CD14-positive monocyte (primary cell): ENCODE measurements around the gene AAMP. TPM values are rescaled to one million over a fixed set of nuclear protein-coding genes. Genes with fewer than 3 reads are reported as not detected.

Experiments used
- DNase-seq, 3 donors: peaks; one replicate each; pipeline ENCODE4 v3.0.0-alpha.2; 2011 to 2022
- H2AFZ ChIP-seq: 2 replicates; pipeline ENCODE4 v1.6.0; 2012; ENCODE audit warnings: mild to moderate bottlenecking, low read depth, low read length, inconsistent platforms; ENCODE audit not compliant: insufficient read depth, poor library complexity, severe bottlenecking
- H3K27ac ChIP-seq, 2 donors: 1 replicate in 1 of 2; 2 replicates in 1 of 2; pipeline ENCODE4 v1.5.1; 2012 to 2013; ENCODE audit warnings: low read length in 2 of 2, control low read depth in 1 of 2, inconsistent platforms in 1 of 2, low read depth in 1 of 2, mild to moderate bottlenecking in 1 of 2
- H3K27me3 ChIP-seq, 2 donors: one replicate each; pipeline versions ENCODE4 v1.6.0 to v1.6.1; 2011 to 2013; ENCODE audit warnings: low read length in 2 of 2; ENCODE audit not compliant: control insufficient read depth in 2 of 2, insufficient read depth in 2 of 2
- H3K36me3 ChIP-seq, 2 donors: replicated peaks in 1 of 2; 1 replicate in 1 of 2; 2 replicates in 1 of 2; pipeline versions ENCODE4 v1.5.1 to v1.6.1; 2012 to 2013; ENCODE audit warnings: low read length in 2 of 2, control low read depth in 1 of 2, inconsistent platforms in 1 of 2, mild to moderate bottlenecking in 1 of 2; ENCODE audit not compliant: insufficient read depth in 2 of 2, control insufficient read depth in 1 of 2
- H3K4me1 ChIP-seq, 2 donors: 1 replicate in 1 of 2; 2 replicates in 1 of 2; pipeline versions ENCODE4 v1.5.1 to v1.6.1; 2012 to 2013; ENCODE audit warnings: low read length in 2 of 2, control low read depth in 1 of 2, inconsistent platforms in 1 of 2, mild to moderate bottlenecking in 1 of 2, moderate library complexity in 1 of 2; ENCODE audit not compliant: insufficient read depth in 2 of 2, control insufficient read depth in 1 of 2
- H3K4me2 ChIP-seq: replicated peaks from 2 replicates; pipeline ENCODE3; 2012; ENCODE audit warnings: low read length, moderate library complexity, mild to moderate bottlenecking; ENCODE audit not compliant: poor library complexity, severe bottlenecking; ENCODE audit errors: extremely low read depth
- H3K4me3 ChIP-seq, 3 experiments: fragments of 200-600 bp in 1 of 3; sonication (generic) in 1 of 3; replicated peaks in 1 of 3; 1 replicate in 2 of 3; 2 replicates in 1 of 3; pipeline ENCODE4 v1.5.1; 2011 to 2013; ENCODE audit warnings: low read length in 3 of 3, mild to moderate bottlenecking in 3 of 3, control low read depth in 2 of 3, low read depth in 2 of 3, inconsistent platforms in 1 of 3, moderate library complexity in 1 of 3
- H3K79me2 ChIP-seq: 2 replicates; pipeline ENCODE4 v1.6.0; 2012; ENCODE audit warnings: mild to moderate bottlenecking, control low read depth, inconsistent platforms, low read length, moderate library complexity; ENCODE audit not compliant: insufficient read depth
- H3K9ac ChIP-seq: 2 replicates; pipeline ENCODE4 v1.6.0; 2017; ENCODE audit warnings: low read length, mild to moderate bottlenecking; ENCODE audit not compliant: insufficient read depth, poor library complexity, severe bottlenecking
- H3K9me3 ChIP-seq, 2 donors: replicated peaks in 1 of 2; 1 replicate in 1 of 2; 2 replicates in 1 of 2; pipeline versions ENCODE4 v1.5.1 to v1.6.1; 2012 to 2013; ENCODE audit warnings: low read length in 2 of 2, control low read depth in 1 of 2; ENCODE audit not compliant: control insufficient read depth in 1 of 2, insufficient read depth in 1 of 2
- H4K20me1 ChIP-seq: 2 replicates; pipeline ENCODE4 v1.6.0; 2012; ENCODE audit warnings: mild to moderate bottlenecking, low read length, control low read depth, moderate library complexity; ENCODE audit not compliant: insufficient read depth
- H3K27ac Mint-ChIP-seq, 7 donors: one replicate each; pipeline ENCODE4 v1.8.0; 2020; ENCODE audit warnings: mild to moderate bottlenecking in 7 of 7, mixed read lengths in 7 of 7, moderate library complexity in 6 of 7, inconsistent platforms in 2 of 7
- H3K27me3 Mint-ChIP-seq, 3 donors: one replicate each; pipeline ENCODE4 v1.8.0; 2021 to 2022; ENCODE audit warnings: low read depth in 3 of 3, mild to moderate bottlenecking in 3 of 3, mixed read lengths in 3 of 3, moderate library complexity in 3 of 3, inconsistent platforms in 1 of 3
- H3K36me3 Mint-ChIP-seq, 2 donors: one replicate each; pipeline ENCODE4 v1.8.0; 2020; ENCODE audit warnings: mixed read lengths in 2 of 2, inconsistent platforms in 1 of 2, mild to moderate bottlenecking in 1 of 2
- H3K4me1 Mint-ChIP-seq: one replicate; pipeline ENCODE4 v1.8.0; 2020; ENCODE audit warnings: mild to moderate bottlenecking, mixed read lengths
- H3K4me3 Mint-ChIP-seq, 2 donors: one replicate each; pipeline ENCODE4 v1.8.0; 2020; ENCODE audit warnings: mild to moderate bottlenecking in 2 of 2, mixed read lengths in 2 of 2, moderate library complexity in 1 of 2
- H3K9me3 Mint-ChIP-seq, 7 donors: one replicate each; pipeline ENCODE4 v1.8.0; 2020 to 2022; ENCODE audit warnings: mixed read lengths in 7 of 7, mild to moderate bottlenecking in 6 of 7, moderate library complexity in 6 of 7, inconsistent platforms in 2 of 7
- WGBS: methylation state at CpG from one replicate; pipeline ENCODE4 v1.1.5; 2013; ENCODE audit warnings: missing lambda C conversion rate; ENCODE audit not compliant: insufficient coverage; 5-methylcytosine and 5-hydroxymethylcytosine counted together
- intact Hi-C, 2 donors: fragments of 100-400 bp; cut with micrococcal nuclease; formaldehyde crosslinking; loops; one replicate each; pipeline versions ENCODE4 v1.15.0 to v1.15.1; 2023
- polyA plus RNA-seq, 3 donors: library from polyadenylated mRNA; depleted of rRNA in 1 of 3; unstranded in 2 of 3; stranded (reverse) in 1 of 3; fragments of 300-500 nt in 2 of 3; fragments of >200 nt in 1 of 3; fragmentation: Illumina TruSeq in 2 of 3; gene quantifications; 1 replicate in 2 of 3; 2 replicates in 1 of 3; pipeline ENCODE4 v1.2.3, GENCODE V29; 2012 to 2021
- TF ChIP-seq, protein P1 (sequence below): fragments of 200-600 bp; IDR thresholded peaks from one replicate; pipeline ENCODE4 v1.8.0; 2022; ENCODE audit warnings: antibody characterized with exemption, mild to moderate bottlenecking

AAMP gene
- polyA plus RNA-seq, 3 donors: 90.8 to 108 (median 98.7) TPM

DNA sequence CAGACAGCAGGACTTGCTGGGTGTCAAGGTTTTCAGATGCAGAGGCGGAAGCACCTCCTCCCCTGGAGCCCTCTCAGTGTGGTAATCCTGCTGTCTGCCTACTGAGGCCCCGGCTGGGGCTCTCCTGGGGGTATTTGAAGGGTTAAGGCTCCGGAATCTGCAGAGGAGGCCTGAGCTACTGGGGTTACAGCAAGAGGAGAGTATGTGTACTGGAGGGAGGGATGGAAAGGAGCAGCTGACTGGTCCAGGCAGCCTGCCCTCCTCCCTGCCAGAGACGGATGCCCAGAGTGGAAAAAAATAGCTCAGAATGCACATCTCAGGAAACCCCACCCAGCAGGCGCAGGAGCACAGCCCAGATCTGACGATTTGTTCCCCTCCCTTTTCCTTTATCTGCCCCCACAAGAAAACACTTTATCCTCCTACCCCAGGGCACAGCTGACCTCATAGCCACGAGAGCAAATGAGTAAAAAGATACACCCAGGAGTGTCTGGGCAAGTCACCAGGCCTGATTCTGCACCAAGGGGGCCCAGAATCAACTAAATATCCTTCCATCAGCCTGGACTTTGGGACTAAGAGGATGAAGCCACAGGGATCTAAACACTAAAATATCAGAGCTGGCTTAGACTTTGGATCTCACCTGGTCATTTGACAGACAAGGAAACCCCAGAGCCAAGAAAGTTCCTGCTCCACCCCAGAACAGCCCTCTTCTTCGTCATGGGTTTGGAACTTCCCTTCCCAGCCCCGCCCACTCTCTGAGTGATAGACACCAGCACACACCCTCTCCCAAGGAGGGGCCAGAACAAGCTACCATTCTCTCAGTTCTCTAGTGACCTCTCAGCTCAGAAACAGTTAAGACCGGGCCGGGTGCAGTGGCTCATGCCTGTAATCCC lies 16.9 kb upstream of the AAMP start:
- Histone ChIP-seq H3K27ac (peak overlapping the region; percentile 98), H2AFZ (no peak overlapping the region), H3K79me2 (peaks cover 98% of the 10 kb centered on the region), H3K36me3 (peaks cover 30 to 40% of the 10 kb centered on the region in 2 donors), H3K9ac (peak overlapping the region; percentile 79), H4K20me1 (peaks cover 68% of the 10 kb centered on the region), H3K9me3 (no peaks in the 10 kb centered on the region), H3K4me3 (peak overlapping the region; percentile 25 to 67 (median 28)), H3K4me1 (peaks cover 67 to 76% of the 10 kb centered on the region in 2 donors), H3K27me3 (no peaks in the 10 kb centered on the region), H3K4me2 (peak overlapping the region; percentile 74)
- peak overlapping the region; percentile 78 to 88 for H3K4me3 Mint-ChIP-seq
- DNase-seq: peak; percentile 90 to 98 (median 94)
- TF ChIP-seq, protein P1, sequence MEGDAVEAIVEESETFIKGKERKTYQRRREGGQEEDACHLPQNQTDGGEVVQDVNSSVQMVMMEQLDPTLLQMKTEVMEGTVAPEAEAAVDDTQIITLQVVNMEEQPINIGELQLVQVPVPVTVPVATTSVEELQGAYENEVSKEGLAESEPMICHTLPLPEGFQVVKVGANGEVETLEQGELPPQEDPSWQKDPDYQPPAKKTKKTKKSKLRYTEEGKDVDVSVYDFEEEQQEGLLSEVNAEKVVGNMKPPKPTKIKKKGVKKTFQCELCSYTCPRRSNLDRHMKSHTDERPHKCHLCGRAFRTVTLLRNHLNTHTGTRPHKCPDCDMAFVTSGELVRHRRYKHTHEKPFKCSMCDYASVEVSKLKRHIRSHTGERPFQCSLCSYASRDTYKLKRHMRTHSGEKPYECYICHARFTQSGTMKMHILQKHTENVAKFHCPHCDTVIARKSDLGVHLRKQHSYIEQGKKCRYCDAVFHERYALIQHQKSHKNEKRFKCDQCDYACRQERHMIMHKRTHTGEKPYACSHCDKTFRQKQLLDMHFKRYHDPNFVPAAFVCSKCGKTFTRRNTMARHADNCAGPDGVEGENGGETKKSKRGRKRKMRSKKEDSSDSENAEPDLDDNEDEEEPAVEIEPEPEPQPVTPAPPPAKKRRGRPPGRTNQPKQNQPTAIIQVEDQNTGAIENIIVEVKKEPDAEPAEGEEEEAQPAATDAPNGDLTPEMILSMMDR: no peak
- H3K27ac Mint-ChIP-seq: peak overlapping the region; percentile 99 to 100 (median 100)
- 3% methylated on average over 5 of the region's 11 CpGs for WGBS
- peaks cover 0 to 2% (median 1%) of the 10 kb centered on the region in 3 donors for H3K27me3 Mint-ChIP-seq
- peaks cover 73% of the 10 kb centered on the region for H3K4me1 Mint-ChIP-seq
- H3K36me3 Mint-ChIP-seq: peaks cover 24 to 59% of the 10 kb centered on the region in 2 donors
- intact Hi-C loops: loop anchor here in 1 of 2 donors (1.0 kb wide), 1 partner anchor 7 kb away; no protein-coding TSS in a partner anchor
- H3K9me3 Mint-ChIP-seq: peaks cover 0 to 4% (median 0%) of the 10 kb centered on the region in 7 donors

DNA sequence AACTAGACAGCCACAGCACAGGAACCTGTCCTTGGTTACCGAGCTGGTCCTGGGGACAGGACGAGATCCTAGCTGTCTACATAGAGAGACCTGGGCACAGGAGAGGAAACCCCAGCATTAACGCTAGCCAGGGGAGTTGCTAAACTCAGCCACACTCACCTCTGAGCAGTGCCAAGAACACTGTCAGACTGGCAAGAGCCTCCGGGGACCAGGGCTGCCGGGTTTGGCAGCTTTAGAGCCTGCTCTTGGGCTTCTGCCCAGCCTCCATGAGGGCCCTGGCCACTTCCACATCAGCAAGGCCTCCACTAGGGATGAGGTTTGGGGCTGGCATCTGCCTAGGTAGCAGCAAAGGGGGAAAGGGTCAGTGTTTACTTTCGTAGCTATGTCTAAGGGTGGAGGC lies 15.7 kb upstream of the AAMP start:
- Histone ChIP-seq H3K4me3 (peak overlapping the region in 1 of 3 experiments; percentile 67), H3K27ac (peak overlapping the region; percentile 98), H4K20me1 (peaks cover 70% of the 10 kb centered on the region), H3K27me3 (no peaks in the 10 kb centered on the region), H3K9me3 (no peaks in the 10 kb centered on the region), H3K4me2 (peak overlapping the region; percentile 74), H3K4me1 (peaks cover 57 to 64% of the 10 kb centered on the region in 2 donors), H3K79me2 (peaks cover 93% of the 10 kb centered on the region), H3K9ac (peak overlapping the region; percentile 79), H2AFZ (no peak overlapping the region), H3K36me3 (peaks cover 41 to 52% of the 10 kb centered on the region in 2 donors)
- Mint-ChIP-seq H3K27ac (peak overlapping the region; percentile 99 to 100 (median 100)), H3K36me3 (peaks cover 32 to 71% of the 10 kb centered on the region in 2 donors), H3K4me1 (peaks cover 62% of the 10 kb centered on the region), H3K4me3 (peak overlapping the region in 1 of 2 donors; percentile 88), H3K9me3 (peaks cover 0 to 4% (median 0%) of the 10 kb centered on the region in 7 donors), H3K27me3 (peaks cover 0 to 2% (median 1%) of the 10 kb centered on the region in 3 donors)
- intact Hi-C loops: loop anchor here in 1 of 2 donors (1.0 kb wide), 1 partner anchor 9 kb away; no protein-coding TSS in a partner anchor
- DNase-seq: no peak
- 73% methylated on average over 5 of the region's 6 CpGs for WGBS
- TF ChIP-seq, protein P1: no peak
